Stimulated activated CD4-positive, alpha-beta T cell treated with anti-CD3 and anti-CD28 coated beads, Interleukin-15, amount 100 ng/mL, for 24 hours (primary cell): Measurements from ENCODE around the gene PMFBP1.

Experiments used
- DNase-seq: peaks from one replicate; pipeline ENCODE4 v3.0.0-alpha.2; 2020

The PMFBP1 gene

GRCh38 chr16:72172105-72173034 lies at the start of gene PMFBP1:
PMFBP1 (minus strand) TSS chr16:72172155; CDS start chr16:72171208, 947 bp downstream.
- peak; percentile 23 for DNase-seq

- DNase-seq, result no peak
Measured at GRCh38 chr16:72221630-72222024, 49.7 kb upstream of the PMFBP1 start.

GRCh38 chr16:72220875-72221629 lies 49.1 kb upstream of the PMFBP1 start:
- DNase-seq, result no peak

GRCh38 chr16:72219282-72219681 lies 47.3 kb upstream of the PMFBP1 start:
- no peak for DNase-seq

GRCh38 chr16:72216767-72217166 lies 44.8 kb upstream of the PMFBP1 start:
- no peak for DNase-seq

- DNase-seq, result no peak
Measured at GRCh38 chr16:72214821-72215220, 42.9 kb upstream of the PMFBP1 start.

GRCh38 chr16:72211110-72211509 lies 39.2 kb upstream of the PMFBP1 start:
- no peak for DNase-seq

- DNase-seq, result no peak
Measured at GRCh38 chr16:72210555-72210954, 38.6 kb upstream of the PMFBP1 start.

GRCh38 chr16:72210072-72210471 lies 38.1 kb upstream of the PMFBP1 start:
- no peak for DNase-seq

- no peak for DNase-seq
Measured at GRCh38 chr16:72206299-72206698, 34.3 kb upstream of the PMFBP1 start.

GRCh38 chr16:72203401-72203800 lies 31.4 kb upstream of the PMFBP1 start:
- peak; percentile 20 for DNase-seq

GRCh38 chr16:72202014-72202413 lies 30.1 kb upstream of the PMFBP1 start:
- DNase-seq, result no peak

- DNase-seq, result no peak
Measured at GRCh38 chr16:72201387-72201786, 29.4 kb upstream of the PMFBP1 start.

- DNase-seq, result no peak
Measured at GRCh38 chr16:72199761-72200337, 27.9 kb upstream of the PMFBP1 start.

- DNase-seq, result no peak
Measured at GRCh38 chr16:72198771-72199201, 26.8 kb upstream of the PMFBP1 start.

GRCh38 chr16:72198021-72198711 lies 26.2 kb upstream of the PMFBP1 start:
- no peak for DNase-seq

- no peak for DNase-seq
Measured at GRCh38 chr16:72197545-72197944, 25.6 kb upstream of the PMFBP1 start.

GRCh38 chr16:72195609-72196008 lies 23.7 kb upstream of the PMFBP1 start:
- no peak for DNase-seq

GRCh38 chr16:72191551-72191950 lies 19.6 kb upstream of the PMFBP1 start:
- DNase-seq, result no peak

- no peak for DNase-seq
Measured at GRCh38 chr16:72189865-72190371, 18.0 kb upstream of the PMFBP1 start.

GRCh38 chr16:72188541-72188940 lies 16.6 kb upstream of the PMFBP1 start:
- DNase-seq, result no peak

GRCh38 chr16:72187551-72187950 lies 15.6 kb upstream of the PMFBP1 start:
- no peak for DNase-seq

- DNase-seq, result no peak
Measured at GRCh38 chr16:72182976-72183375, 11.0 kb upstream of the PMFBP1 start.
